H54 (cell line): ENCODE measurements around the gene FLACC1.

Experiments
- DNase-seq: peaks from one replicate; pipeline ENCODE4 v3.0.0; 2011; ENCODE audit warnings: low spot score, mixed read lengths; ENCODE audit not compliant: insufficient read length
- FAIRE-seq: peaks from 3 replicates; lab custom pipeline; 2011; peaks lifted over from hg19 to GRCh38; lab: Jason Lieb, UNC
- POLR2A ChIP-seq: IDR thresholded peaks from 2 replicates; pipeline ENCODE4 v1.6.1; 2011; ENCODE audit warnings: low read depth, mild to moderate bottlenecking, low read length

The FLACC1 gene

DNA sequence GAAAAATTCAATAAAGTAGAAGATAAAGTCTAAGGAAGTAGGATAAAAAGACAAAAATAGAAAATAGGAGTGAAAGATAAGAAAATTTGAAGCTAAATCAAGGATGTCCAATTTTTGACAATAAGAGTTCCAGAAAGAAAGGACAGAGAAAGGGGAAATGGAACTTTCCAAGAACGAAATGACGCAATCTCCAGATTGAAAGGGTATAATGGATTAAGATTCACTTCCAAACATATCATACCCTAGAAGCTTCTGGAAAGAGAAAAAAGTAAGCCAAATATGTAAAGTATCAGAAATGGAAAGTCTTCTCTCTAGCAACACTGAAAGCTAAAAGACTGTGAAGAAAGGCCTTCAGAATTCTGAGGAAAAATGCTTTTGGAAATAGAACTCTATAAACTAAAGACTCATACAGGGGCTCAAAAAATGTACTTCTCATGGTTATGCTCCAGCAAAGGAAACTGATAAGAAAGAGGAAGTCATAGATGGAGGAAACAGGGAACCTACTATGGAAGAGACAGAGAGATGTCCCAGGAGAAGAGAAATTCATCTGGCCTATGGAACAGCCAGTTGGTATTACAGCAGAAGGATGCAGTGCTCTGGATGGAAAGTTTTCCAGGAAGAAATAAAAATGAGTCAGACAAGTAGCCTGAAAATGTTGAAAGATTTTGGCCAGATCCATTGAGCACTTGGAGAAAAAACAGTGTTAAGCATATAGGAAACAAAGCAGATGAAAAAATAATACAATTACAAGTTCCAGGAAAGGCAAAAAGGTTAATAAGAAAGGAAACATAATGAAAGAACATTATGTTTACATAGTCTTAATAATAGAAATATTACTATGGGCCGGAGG is 76.7 kb downstream of the FLACC1 start:
- TF ChIP-seq POLR2A = no peak
- DNase-seq = no peak
- no peak for FAIRE-seq

DNA sequence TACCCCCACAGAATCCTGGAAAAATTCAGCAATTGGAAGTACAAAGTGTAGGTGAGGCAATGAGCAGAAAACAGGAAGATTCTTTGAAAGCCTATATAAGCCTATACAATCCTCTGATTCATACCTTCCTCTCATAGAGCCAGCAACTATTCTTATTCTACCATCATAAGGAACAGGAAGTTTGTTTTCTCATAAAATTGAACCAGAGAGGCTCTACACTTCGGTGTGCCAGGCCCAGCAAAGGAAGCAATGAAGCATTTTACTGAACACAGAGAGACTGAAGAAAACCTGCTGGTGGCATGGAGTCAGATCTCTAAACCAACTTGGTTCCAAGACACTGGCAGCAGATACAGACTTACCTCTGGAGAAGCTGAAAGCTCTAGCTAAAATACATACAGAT is 78.1 kb downstream of the FLACC1 start:
- FAIRE-seq = no peak
- no peak for TF ChIP-seq POLR2A
- no peak for DNase-seq

DNA sequence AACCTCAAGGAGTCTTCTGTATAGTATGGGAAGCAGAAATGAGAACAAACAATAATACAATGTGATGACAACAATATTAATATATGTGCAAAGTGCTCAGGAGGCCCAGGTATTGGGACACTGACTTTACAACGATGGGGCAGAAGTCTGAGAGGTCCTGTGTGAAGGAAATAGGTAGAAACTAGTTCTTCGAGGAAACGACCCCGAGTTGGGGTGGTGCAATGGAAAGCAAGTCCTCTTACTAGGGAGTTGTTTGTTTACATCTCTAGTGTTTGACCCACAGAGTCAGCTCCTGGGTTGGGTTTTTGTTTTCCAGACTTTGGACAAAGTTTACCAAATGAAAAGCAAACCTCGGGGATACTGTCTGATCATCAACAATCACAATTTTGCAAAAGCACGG is 80.6 kb downstream of the FLACC1 start:
- TF ChIP-seq POLR2A = no peak
- no peak for DNase-seq
- no peak for FAIRE-seq

DNA sequence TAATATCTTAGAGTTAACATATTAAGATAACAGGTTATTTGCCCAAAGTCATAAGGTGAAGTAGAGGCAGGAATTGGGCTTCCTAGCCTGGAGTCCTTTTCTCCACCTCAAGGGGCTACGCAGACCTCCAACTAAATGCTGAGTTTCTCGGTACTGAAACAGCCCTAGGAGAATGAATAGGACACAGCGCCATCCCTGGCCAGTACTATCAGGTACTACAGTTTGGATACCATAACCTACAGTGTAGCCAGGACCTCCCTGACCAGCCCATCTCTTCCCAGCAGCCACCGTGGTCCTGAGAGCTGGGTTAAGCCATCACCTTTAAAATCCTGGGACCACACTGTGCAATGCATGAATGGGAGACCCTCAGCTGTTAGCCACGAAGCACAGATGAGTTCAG is 81.2 kb downstream of the FLACC1 start:
- no peak for FAIRE-seq
- no peak for TF ChIP-seq POLR2A
- no peak for DNase-seq

DNA sequence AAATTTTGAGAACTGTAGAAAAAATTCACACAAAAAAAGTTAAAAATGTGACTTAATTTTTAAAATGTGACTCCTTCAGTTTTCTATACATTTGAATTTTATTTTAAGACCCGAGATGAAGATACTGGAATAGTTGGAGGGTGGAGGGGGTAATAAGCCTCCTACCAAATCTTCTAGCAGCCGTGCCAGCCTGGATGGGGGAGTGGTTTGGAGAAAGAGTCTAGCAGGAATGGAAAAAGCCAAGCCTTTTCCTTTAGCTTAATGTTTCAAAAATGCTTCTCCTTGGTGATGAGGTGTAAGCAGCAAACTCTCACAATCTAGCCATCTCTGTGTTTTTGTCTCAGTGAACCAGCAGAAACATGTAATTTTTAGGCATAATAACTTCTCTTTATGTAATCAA is 82.1 kb downstream of the FLACC1 start:
- DNase-seq = no peak
- no peak for FAIRE-seq
- TF ChIP-seq POLR2A = no peak

DNA sequence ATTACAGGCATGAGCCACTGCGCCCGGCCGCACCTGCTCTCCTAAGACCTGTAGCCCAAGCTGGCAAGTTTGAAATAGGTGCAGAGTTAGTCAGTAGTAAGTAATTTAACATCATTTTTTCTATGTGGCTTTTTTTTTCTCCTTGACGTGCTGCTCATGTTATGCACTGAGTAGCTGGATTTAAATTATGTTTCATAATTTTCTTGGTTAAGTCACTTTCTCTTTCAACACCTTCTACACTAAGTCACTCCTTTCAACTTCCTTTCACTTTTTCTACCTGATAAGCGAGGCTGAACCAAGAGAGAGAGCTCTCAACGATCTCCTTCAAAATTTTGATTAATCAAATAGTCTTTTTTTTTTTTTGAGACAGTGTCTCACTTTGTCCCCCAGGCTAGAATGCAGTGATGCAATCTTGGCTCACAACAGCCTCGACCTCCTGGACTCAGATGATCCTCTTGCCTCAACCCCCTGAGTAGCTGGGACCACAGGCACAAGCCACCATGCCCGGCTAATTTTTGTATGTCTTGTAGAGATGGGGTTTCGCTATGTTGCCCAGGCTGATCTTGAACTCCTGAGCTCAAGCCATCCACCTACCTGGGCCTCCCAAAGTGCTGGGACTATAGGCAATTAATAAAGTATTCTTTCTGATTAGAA is 83.7 kb downstream of the FLACC1 start:
- DNase-seq = no peak
- no peak for TF ChIP-seq POLR2A
- no peak for FAIRE-seq

DNA sequence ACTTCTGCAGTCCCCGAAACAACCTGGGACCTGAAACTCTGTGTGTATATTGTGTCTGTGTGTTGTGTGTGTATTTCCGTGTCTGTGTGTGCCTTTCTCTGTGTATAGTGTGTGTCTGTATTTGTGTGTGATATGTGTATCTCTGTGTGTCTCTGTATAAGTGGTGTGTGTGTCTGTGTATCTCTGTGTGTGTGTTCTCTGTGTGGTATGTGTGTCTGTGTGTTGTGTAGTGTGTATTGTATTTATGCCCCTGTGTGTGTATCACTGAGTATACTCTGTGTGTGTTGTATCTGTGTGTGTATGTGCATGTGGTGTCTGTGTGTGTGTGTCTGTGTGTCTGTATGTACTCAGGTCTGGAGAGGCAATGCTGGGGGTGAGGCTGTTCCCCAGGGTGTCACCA is 85.2 kb downstream of the FLACC1 start:
- no peak for TF ChIP-seq POLR2A
- no peak for FAIRE-seq
- DNase-seq = no peak

DNA sequence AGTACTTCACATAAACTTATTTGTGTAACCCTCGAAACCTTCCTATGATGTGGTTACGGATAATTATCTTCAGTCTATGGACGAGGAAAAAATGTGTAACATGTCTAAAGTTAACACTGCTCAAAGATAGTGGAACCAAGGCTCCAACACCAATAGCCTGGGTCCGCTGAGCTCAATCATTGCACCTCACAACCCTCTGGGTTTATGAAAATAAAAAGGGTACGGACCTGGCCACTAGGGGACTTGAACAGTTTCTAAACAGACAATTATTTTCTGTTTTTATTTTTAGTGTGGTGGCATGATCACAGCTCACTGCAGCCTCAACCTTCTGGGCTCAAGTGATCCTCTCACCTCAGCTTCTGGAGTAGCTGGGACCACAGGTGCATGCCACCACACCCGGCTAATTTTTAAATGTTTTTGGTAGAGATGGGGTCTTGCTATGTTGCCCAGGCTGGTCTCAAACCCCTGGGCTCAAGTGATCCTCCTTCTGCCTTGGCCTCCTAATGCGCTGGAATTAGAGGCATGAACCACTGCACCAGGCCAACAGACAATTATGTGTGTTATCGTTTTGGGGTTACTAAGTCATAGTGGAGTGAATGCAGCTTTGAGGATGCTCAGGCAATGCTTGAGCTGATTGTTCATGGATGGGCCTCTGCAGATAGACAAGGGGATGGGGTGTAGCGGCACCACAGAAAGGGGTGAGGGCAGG is 86.7 kb downstream of the FLACC1 start:
- no peak for DNase-seq
- no peak for FAIRE-seq
- TF ChIP-seq POLR2A = no peak

DNA sequence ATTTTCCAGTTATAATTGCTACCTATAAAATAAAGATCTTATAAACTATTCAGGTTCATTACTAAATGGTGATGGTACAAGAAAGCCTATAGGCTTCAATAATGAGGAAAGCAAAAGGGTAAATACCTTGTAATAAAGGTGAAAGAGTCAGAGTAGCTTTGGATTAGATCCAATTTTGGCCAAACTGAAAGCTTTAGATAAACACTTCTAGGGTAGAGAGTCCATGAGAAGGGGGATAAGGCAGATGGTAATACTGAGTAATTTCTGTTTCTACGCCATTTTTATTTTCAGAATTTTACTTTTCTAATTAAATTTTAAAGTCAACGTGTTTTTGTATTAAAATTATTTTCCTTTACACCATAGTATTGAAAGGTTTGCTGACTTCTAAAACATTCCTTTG is 87.4 kb downstream of the FLACC1 start:
- TF ChIP-seq POLR2A = no peak
- FAIRE-seq (no peak), DNase-seq (no peak)

DNA sequence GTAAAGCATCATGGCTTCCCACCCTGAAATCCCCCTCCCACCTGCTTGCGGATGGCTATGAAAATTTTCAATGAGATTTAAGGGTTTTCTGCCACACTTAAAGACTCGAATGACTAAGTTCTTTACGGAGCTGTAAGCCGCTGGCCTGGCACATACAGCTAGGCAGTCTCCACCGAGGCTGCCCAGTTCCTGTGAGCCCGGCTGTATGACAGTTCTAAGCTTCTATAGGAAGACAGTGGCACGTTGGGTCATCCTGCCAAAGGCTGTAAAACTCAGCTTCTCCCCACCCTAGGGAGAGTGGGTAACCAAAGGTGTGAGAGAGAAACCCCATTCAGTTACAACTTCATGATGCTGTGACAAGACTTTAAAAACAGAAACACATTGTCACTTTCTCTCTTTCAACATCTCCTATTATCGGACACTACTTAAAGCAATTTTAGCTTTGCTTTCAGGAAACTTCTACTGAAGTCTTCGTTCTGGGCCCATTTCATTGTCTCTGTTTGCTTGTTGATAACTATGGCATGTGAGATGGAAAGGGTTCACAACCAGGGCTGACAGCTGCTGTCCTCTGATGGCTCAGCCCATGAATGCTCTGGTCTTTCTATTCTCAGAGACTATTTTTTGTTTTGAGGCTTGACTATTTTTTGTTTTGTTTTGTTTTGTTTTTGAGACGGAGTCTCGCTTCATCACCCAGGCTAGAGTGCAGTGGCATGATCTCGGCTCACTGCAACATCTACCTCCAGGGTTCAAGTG is 89.7 kb downstream of the FLACC1 start:
- no peak for TF ChIP-seq POLR2A
- no peak for FAIRE-seq

DNA sequence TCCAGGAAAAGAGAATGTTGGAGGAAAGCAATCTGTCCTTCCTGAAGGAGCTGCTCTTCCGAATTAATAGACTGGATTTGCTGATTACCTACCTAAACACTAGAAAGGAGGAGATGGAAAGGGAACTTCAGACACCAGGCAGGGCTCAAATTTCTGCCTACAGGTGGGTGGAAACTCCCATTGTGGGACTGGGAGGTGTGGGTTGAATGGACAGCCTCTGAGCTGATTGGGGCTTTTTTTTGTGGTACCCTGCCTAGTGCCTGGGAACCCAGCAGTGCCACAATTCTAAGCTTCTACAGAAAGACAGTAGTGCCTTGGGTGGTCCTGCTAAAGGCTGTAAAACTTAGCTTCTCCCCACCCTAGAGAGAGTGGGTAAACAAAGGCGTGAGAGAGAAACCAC is 90.5 kb downstream of the FLACC1 start:
- DNase-seq (no peak), FAIRE-seq (no peak)
- TF ChIP-seq POLR2A = no peak

More for the DNA sequence above, 89.7 kb downstream of the FLACC1 start:
- no peak for DNase-seq

DNA sequence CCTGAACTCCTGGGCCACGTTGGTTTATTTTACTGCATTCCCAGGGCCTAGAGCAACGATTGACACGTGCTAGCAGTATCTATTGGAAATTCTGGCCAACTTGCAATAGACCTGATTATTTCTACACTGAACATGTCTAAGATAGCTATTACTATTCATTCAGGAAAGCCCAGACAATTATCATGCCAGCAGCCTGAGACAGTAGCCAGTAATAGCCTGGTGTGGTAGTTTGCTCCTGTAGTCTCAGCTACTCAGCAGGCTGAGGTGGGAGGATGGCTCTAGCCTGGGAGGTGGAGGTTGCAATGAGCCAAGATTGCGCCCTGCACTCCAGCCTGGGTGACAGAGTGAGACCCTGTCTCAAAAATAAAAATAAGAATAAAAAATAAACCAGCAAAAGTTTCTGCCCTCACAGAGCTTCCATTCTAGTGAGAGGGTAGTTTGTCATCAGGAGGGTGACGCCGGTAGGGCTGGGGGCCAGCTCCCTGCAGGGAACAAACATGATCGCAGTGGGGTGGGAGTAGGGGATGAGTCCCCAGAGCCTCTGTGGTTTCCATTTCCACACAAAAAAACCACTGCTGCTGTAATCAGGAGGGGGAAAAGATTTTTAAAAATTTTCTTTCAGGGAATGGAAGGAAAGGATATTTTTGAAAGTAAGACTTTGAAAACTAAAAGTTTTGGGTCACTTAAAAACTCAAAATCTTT is 92.5 kb downstream of the FLACC1 start:
- DNase-seq (no peak), FAIRE-seq (no peak)
- no peak for TF ChIP-seq POLR2A

DNA sequence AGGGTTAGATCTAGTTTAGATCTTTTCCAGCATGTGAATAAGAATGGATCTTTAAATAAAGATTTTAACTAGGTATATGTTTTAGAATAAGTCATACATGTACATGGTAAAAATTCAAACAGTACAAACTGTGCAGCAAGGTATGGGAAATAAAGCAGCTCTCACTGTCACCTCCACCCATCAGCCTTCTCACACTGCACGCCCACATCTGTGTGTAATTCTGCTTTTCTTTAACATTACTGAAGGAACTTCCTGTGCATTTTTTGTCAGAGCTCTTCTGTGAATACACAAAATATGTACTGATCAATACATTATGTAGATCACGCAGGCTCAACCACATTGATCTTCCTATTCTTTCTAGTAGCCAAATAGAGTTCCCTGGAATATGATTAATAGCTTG is 93.4 kb downstream of the FLACC1 start:
- FAIRE-seq = no peak
- TF ChIP-seq POLR2A = no peak
- DNase-seq = no peak
